NCI-H774 (cell line): ENCODE measurements around the gene SLC19A1.

ENCODE experiments used
- DNase-seq: peaks from one replicate; lab custom pipeline; 2025; lab: John Stamatoyannopoulos, UW

The SLC19A1 gene

DNA sequence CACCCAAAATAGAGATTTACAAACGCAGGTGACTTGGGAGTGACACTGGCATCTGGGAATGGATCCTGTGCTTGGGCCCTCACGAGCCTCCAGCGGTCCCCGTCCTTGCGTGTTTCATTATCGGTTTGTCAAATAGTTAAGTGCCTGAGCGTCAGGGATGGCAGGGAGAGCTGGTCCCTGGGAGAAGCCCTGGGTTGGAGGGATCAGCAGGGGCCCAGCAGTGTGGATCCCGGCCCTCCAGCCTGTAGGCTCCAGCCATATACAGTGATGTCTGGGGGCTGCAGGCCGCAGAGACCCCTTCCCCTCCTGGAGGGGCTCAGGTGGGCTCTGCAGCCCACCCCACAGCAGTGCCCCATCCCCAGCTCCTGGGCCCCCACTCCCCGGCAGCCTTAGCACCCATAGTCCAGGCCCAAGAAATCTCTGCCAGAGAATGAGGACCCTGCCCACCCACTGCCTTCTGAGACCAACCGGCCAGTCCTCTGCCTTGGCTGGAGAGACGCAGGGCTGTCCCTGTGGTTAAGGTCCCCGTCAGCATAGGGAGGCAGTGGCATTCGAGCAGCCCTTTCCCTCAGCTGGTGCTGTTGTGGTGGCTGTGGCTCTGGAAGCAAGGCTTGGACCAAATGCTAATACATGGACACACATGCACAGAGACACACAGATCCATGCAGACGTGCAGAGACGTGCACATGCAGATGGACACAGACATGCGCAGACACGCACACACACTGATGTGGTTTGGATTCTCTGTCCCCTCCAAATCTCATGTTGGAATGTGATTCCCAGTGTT is 2.4 kb upstream of the SLC19A1 start:
- no peak for DNase-seq

DNA sequence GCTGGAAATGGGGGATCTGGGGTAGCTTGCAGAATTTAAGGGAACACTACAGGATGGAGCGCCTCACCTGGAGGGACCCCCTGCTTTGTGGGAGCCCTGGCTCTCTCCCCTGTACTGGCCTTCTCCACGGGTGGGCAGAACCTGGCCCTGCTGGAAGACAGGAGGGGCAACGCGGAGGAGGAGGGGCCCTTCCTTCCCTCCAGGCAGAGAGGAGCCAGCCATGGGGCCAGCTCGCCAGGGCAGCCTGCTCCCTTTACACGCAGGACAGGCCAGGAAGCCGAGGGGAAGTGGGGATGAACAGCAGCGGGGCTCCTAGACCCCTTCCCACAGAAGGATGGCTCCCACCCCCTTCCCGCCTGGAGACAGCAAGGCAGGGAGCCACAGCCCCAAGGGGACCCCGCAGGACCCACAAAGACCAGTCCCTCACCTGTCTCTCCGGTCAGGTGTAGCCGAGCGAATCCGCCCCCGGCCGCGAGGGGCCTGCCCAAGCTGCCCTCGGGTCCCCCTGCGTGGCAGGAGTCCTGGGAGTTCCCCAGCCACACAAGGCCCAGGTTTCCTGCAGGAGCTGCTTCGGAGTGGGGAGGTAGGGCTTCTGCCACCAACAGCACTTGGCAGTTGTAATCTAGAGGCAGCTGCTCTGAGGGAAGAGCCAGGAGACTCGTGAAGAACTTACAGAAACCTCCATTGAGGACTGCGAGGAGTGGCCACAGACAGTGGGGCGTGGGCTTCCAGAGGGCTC is 1.6 kb upstream of the SLC19A1 start:
- DNase-seq, result no peak

DNA sequence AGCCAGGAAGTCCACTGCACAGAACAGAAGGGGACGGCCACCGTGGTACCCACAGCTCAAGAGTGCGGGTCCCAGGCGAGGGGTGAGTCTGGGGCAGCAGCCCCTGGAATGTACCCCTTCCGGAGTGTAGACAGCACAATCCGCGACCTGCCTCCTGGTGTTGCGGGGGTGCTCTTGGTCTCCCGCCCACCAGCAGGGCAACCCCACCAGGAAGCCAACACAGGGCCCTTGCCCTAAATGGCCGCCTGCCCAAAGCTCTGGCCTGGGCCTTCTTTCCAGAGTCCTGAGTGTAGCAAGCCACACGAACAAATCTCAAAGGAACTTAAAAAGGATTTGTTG is 1.1 kb upstream of the SLC19A1 start:
- no peak for DNase-seq

DNA sequence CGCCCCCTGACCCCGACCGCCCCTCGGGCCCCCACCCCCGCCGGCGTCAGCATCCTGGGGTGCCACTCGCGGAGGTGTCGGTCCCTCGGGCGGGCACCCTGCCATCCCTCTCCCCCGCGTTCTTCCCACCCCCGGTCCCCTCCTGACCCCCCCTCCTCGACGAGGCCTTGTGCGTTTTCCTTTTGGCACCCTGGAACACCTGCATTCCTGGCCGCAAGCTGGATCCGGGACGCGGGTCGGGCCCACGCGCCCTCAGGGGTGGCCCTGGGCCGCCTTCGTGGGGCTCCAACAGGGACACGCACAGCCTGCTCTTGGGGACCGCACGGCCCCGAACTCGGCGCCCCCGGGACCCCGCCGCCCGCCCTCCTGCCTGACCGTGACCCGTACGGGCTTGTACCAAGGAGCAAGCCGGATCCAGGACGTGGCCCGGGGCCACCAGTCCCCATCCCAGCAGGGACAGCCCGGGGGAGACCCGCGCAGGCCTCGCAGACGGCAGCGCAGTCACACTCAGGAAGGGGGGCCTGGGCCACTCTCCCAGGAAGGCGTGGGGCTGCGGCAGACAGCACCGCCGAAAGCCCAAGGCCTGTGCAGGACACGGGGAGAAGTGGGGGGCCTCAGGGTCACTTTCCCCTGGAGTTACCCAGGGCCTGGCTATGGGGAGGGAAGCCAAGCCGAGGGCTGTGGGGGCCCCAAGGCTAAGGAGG is 579 bp upstream of the SLC19A1 start:
- DNase-seq, result no peak

DNA sequence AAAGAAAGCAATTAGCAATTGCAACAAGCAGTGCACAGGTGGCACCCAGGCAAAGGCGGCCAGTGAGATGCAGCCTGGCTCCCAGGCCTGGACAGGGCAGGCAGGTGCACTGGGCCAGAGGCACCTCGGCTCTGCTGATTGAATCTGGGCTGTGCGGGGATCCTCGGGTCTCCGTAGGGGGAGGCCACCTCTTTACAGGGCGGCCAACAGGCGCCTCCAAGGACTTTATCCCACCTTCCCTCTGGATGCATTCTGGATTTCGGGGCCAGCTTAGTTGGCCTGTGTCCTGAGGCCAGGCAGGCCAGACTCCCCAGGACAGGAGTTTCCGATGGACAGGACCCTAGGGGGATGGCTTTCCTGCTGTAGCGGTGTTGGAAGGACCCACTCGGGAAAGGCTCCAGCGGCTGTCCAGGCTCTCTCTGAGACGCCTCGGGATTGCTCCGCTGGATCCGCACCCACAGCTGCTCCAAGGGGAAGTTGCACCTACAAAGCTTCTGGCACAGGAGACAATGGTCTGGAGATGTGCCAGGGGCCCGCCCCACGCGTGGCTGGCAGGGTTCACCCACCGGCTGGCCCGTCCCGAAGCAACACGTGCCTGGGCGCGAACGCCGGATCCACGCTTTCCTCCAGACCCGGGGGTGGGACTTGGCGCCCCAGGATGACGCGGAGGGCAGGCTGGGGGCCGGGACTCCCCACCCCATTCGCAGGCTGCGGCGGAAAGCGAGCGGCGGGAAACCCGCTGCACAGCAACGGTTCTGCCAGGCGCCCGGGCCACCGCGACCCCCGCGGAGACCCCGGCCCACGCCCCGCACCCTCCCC is 810 bp downstream of the SLC19A1 start:
- no peak for DNase-seq

DNA sequence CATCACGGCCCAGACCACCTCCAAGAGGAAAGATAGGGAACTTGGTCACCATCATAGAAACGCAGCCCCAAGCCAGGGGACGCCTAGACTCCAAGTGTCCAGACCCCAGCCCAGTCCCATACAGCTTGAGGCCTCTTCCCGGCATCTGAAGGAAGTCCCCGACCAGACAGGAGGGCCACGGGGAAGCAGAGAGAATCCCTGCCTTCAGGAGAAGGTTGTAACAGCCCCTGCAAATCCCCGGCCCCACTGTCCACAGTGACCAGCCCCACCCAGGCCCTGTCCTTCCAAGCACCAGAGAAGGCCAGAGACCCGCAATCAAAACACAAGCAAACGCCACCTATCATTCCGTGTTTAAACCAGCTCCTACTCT is 1.7 kb downstream of the SLC19A1 start:
- no peak for DNase-seq

DNA sequence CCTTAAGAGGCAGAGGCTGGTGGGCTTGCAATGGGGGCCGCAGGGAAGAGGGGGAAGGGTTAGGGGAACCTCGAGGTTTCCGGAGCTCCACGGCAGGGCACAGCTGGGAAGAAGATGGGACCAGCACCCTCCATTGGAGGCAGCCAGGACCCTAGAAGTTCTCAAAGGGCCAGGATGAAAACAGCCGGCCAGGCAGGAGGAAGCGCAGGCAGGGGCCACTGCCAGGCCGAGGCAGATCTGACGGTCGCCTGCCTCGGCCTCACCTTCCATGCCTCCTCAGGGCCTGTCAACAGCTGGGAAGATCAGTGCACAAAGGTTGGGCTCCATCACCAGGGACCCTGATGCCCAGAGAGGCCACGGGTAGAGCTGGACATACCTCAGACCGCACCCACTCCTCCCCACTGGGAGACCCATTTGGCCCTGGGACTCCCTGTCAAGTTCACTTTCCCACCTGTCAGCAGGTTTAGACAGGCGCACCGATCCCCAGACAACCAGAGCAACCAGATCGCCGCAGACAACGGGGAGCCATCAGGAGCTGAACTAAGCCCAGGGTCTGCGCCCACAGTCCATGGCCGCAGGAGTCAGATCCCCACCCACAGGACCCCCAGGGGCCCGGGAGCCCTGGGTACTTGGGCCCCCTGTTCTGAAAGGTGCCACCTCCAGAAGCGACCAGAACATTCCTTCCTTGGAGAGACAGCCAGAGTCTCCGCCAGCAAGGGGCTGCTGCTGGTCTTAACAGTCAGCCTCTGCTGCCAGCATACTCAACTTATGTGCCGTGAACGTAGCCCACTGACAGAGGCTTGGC is 2.2 kb downstream of the SLC19A1 start:
- no peak for DNase-seq

DNA sequence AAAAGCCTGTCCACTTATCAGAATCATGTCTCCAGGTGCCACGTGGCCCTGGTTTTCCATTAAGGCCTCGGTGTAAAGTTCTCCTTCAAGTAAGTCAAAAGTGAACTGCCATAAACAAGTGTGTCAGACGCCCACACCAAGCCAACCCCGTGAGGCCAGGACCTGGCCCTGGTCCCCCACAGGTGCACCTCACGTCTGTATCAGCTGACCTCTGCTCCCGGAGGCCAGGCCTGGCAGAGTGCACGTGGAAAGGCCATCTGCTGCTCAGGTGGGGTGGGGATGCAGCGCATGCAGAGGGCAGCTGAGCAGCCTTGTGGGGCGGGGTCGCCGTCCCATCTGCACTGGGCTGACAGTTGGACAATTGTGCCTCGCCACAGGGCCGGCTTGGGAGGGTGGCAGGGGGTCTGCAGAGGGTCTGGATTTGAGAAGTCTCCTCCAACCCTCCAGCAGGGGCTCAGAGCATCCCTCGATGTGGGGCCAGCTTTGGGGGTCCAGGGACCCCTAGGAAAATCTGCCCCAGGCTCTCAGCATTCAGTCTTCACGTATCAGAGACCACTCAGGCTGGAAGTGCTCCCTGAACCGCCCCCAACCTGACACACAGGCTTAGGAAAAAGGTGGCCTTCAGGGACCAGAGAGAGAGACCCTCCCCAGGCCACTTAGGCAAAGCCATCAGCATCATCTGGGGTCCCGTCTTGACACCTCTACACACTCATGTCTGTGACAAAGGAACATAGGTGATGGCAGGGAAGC is 3.0 kb downstream of the SLC19A1 start:
- DNase-seq, result no peak

DNA sequence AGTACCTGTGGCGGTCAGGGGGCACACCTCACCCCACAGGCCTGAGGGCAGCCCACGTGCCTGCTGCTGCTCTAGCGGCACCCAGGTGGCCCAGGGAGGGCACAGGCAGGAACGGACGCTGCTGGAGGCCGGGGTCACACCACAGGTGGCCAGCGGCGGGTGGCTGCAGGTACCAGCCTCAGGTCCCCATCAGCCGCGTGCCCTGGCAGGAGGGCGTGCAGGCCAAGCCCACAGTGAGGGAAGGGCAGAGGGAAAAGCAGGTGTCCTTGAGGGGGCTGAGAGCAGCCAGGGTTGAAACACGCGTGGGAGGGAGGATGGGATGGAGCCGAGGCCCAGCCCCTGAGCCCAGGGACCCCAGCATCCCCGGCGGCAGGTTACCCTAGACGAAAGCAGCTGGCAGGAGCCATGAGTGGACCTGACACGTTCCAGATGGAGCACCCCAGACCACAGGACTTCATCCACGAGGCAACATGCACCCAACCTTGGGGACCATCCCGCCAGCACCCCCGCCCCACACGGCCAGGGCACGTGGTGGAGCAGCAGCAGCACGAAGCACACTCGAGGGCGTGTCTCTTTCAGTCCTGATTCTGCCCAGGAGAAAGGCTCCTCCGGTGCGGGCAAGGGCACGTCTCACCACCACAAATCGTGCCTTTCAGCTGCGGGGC is 3.7 kb downstream of the SLC19A1 start:
- no peak for DNase-seq

DNA sequence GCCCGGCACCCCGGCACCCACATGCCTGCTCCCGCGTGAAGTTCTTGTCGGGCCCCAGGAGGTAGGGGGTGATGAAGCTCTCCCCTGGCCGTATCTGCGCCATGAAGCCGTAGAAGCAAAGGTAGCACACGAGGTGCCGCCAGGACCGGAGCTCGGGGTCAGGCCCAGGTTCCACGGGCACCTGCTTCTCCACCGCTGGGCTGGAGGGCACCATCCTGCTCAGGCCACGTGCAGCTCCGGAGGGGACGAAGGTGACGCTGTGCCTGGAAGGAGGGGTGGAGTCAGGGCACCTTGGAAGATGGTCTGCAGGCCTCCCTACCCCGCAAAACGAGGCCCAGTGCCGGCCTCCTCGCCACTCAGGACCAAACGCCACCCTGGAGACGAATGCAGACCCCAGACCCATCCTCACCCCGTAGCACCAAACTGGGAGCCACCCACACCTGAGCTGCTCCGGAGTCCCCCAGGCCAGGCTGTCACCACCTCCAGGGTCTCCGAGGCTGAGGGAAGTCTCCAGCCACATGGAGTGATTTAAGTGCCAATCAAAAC is 4.4 kb downstream of the SLC19A1 start:
- no peak for DNase-seq

DNA sequence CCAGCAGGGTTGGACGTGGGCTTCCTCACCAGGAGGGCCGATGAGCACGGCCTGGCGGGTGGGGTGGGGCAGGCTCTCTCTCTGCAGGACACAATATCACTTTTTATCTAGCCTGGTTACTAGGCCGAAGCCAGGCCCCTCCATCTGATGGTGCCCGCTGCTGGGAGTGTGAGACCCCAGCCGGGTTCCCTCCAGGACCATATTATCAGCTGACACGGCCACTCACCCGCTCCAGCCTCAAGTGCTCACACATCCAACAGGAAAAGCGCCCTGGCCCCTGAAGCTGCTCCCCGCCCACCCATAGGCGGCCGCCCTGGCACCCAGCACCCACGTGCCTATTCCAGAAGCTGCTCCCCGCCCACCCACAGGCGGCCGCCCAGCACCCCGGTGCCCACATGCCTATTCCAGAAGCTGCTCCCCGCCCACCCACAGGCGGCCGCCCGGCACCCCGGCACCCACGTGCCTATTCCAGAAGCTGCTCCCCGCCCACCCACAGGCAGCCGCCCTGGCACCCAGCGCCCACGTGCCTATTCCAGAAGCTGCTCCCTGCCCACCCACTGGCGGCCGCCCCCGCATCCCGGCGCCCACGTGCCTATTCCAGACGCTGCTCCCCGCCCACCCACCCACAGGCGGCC is 5.0 kb downstream of the SLC19A1 start:
- no peak for DNase-seq

DNA sequence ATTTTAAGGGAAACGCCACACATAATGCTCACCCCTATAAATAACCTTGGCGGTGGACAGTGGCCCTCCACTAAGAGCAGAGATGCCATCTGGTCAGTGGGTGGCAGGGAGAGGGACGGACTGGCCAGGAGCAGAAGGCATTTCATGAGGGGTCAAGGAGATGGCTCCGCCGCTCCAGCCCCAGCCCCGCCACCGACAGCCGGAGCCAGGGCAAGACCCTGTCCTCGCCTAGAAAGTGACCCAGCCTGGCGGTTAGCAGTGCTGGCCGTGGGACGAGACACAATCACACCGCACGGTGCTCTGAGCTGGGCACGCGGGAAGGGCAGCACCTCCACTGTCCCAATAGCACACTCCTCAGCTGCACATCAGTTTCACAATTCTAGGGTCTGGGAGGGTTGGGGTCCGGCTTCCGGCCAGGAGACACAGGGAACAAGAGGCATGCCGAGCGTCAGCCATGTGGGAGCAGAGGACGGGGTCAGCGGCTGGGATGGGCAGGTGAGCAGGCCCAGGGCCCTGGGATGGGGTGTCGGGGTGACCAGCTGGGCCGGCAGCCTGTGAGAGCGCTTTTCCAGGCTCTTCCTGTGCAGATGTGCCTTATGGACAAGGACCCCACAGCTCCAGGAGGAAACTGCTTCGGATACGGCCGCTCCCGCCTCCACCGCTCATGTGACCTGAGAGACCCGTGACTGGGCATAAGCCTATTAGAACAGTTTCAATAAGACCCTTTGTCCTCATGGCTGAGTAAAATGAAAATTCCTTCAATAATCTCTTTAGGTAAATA is 5.7 kb downstream of the SLC19A1 start:
- no peak for DNase-seq

DNA sequence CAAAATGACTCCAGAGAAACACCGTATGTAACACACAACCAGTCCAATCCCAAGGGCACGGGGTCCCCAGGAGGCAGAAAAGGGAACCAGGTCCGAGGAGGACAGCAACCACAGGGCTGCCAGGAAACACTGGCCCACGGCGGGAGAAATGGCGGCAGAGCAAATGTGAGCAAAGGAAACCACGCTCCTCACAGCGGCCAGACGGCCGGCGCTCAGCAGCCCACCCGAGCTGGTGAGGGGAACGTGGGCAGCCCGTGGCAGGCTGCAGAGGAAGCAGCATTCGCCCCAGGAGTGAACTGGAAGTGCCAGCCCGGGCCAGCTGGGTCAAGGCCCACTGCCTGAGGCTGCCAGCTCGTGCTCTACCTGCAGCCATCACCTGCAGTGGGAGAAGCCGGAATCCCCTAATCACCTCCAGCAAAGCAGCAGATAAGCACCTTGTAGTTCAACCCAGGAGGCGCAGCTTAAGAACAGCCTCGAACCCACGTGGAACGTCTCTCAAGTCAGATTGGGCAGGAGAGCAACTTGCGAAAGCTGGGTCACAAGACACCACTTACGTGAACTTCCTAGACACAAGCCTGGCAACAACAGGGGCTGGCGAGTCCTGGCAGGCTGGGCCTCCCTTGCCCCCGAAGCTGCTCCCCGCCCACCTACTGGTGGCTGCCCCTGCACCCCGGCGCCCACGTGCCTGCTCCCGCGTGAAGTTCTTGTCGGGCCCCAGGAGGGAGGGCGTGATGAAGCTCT is 6.7 kb downstream of the SLC19A1 start:
- DNase-seq, result no peak

DNA sequence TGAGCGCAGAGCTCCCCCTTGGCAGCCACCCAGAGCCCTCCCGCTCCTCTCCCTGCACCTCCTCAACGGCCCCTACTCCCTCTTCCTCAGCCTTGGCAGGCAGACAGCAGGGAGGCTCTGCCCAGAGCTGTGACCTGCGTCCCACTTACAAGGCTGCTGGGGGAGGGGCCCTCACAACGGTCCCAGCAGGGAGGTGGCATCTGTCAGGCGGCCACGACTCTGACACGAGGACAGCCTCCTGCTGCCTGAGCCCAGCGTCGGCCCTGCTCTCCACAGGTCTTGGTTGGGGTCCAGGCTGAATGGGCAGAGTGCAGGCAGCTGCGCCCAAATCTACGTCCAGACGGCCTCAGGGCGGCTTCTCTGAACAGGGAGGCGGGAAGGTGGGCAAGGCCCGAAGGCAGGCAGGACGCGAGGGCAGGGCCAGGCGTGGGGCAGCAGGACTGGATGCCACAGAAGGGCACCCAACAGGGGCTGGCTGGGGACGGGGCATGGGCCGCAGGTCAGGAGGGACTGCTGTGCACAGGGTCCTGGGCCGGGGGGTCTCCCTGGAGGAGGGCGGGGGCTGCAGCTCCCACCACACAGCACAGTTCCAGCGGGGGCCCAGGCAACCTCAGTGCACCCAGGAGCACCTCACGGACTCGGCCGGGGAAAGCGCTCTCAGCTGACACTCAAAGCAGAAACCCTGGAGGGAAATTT is 7.5 kb downstream of the SLC19A1 start:
- no peak for DNase-seq

DNA sequence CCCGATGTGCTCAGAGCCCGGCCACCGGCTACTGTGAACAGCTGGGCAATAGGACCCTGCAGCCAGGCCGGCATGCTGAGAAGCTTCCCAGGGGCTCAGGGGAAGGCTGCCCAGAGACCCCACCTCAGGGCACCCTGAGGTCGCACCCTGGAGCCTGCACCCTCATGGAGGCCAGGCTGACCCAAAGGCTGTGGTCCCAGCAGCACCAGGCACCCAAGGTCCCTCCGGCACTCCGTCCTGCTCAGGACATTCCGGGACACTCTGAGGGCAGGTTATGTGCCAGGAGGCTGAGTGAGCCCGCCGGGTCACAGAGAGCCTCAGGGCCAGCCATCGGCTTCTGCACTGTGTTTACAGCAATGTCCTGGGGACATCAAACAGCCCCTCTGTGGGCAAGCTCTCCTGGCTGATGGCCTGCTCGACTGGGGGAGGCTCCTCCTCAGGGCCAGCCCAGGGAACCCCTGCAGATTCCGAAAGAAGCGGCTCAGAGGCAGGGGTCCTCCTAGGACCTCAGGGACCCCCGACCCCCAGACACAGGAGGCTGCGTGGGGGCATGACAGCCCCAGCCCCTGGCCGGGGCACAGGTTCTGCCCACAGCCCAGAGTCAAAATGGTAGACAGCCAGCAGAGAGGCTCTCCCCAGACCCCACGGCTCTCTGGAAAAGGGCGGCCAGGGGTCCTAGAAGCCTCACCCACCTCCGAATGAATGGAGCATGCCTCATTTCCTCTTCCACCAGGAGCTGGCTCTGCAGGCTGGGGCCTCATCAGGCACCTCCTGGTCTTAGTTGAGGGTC is 8.2 kb downstream of the SLC19A1 start:
- DNase-seq, result no peak

DNA sequence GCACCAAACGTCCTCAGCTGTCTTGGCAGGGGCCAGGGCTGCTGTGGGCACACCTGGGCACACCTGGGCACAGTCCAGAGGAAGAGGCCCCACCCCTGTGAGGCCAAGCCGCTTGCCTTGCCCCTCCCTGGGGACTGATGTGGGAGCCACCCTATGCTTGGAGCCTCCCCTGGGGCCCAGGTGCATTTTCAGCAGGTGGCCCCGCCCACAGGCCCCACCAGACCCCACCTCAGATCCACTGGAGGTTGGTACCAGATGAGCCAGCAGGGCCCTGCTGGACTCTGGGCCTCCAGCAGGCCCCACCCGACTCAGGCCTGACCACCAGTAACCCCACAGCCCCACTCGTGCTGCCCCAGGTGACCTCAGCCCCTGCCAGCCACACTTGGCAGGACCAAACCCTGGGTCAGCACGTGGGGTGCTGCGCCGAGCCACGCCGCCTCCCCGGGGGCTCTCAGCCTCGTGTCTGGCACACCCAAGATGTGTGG is 8.8 kb downstream of the SLC19A1 start:
- DNase-seq, result no peak
